ENCODE data around the gene STXBP3.

Gene STXBP3

GRCh38 chr1:108845446-108845845 is 99.0 kb downstream of the STXBP3 start:
- no peak for DNase-seq

- no peak for DNase-seq
These were observed 99.5 kb downstream of the STXBP3 start for GRCh38 chr1:108845991-108846390.

- no peak for DNase-seq
These were observed 101.0 kb downstream of the STXBP3 start for GRCh38 chr1:108847494-108847893.

GRCh38 chr1:108848806-108849205 is 102.3 kb downstream of the STXBP3 start:
- DNase-seq: peak; percentile 14

GRCh38 chr1:108850929-108851328 is 104.5 kb downstream of the STXBP3 start:
- DNase-seq: no peak

- no peak for DNase-seq
These were observed 105.1 kb downstream of the STXBP3 start for GRCh38 chr1:108851567-108851966.

GRCh38 chr1:108852221-108852975 is 105.9 kb downstream of the STXBP3 start:
- DNase-seq: peak; percentile 27

GRCh38 chr1:108854221-108855019 is 107.9 kb downstream of the STXBP3 start:
- DNase-seq: no peak

- DNase-seq: no peak
These were observed 110.5 kb downstream of the STXBP3 start, which contains the start of gene AKNAD1 for GRCh38 chr1:108856994-108857393. AKNAD1 (minus strand) TSS chr1:108857094; CDS start chr1:108852664, 4,430 bp downstream.

GRCh38 chr1:108858230-108858950 is 111.9 kb downstream of the STXBP3 start:
- no peak for DNase-seq

Measured in MV-4-11 (cell line).